SK-N-SH (cell line): ENCODE measurements around the gene FYN.

Experiments
- EZH2phosphoT487 ChIP-seq: fragments of 200-600 bp; sonication (generic); IDR thresholded peaks from 2 replicates; pipeline ENCODE4 v1.6.1; 2017; ENCODE audit warnings: low read depth, mixed run types, mild to moderate bottlenecking, antibody characterized with exemption, moderate library complexity, borderline replicate concordance
- JUND ChIP-seq: IDR thresholded peaks from 2 replicates; pipeline ENCODE4 v1.4.0; 2012
- MXI1 ChIP-seq: IDR thresholded peaks from 2 replicates; pipeline ENCODE4 v1.6.1; 2012; ENCODE audit warnings: mild to moderate bottlenecking, low read depth, low read length, improper control_type of control experiment
- POLR2AphosphoS5 ChIP-seq: IDR thresholded peaks from 2 replicates; pipeline ENCODE4 v1.6.1; 2012; ENCODE audit warnings: low read depth, low read length
- RCOR1 ChIP-seq: fragments of 150-350 bp; IDR thresholded peaks from 2 replicates; pipeline ENCODE4 v1.6.1; 2017; ENCODE audit warnings: antibody characterized with exemption, low read length
- SIN3A ChIP-seq: IDR thresholded peaks from 2 replicates; pipeline ENCODE4 v1.6.1; 2012; ENCODE audit warnings: low read depth, mild to moderate bottlenecking, low read length, moderate library complexity, borderline replicate concordance
- SMC3 ChIP-seq: IDR thresholded peaks from 2 replicates; pipeline ENCODE4 v1.6.1; 2012; ENCODE audit warnings: low read depth, low read length, improper control_type of control experiment
- TAF1 ChIP-seq: IDR thresholded peaks from 2 replicates; pipeline ENCODE4 v1.6.1; 2012; ENCODE audit warnings: low read depth, mild to moderate bottlenecking, low read length, moderate library complexity, borderline replicate concordance
- TEAD4 ChIP-seq: IDR thresholded peaks from 2 replicates; pipeline ENCODE4 v1.4.0; 2012; ENCODE audit warnings: mild to moderate bottlenecking, borderline replicate concordance; ENCODE audit not compliant: insufficient read depth
- YY1 ChIP-seq: IDR thresholded peaks from 2 replicates; pipeline ENCODE4 v1.4.0; 2012; ENCODE audit warnings: low read depth, mild to moderate bottlenecking
- TF ChIP-seq, protein P1 (sequence below): fragments of 200-600 bp; sonication (generic); IDR thresholded peaks from 2 replicates; pipeline ENCODE4 v1.6.1; 2017; ENCODE audit warnings: antibody characterized with exemption, mild to moderate bottlenecking, moderate library complexity
- TF ChIP-seq, protein P2 (sequence below): IDR thresholded peaks from 2 replicates; pipeline ENCODE4; 2012
- TF ChIP-seq, protein P3 (sequence below): IDR thresholded peaks from 2 replicates; pipeline ENCODE4 v1.4.0; 2012; ENCODE audit warnings: low read depth, borderline replicate concordance

- TF ChIP-seq TEAD4 = no peak
- TF ChIP-seq, protein P1, sequence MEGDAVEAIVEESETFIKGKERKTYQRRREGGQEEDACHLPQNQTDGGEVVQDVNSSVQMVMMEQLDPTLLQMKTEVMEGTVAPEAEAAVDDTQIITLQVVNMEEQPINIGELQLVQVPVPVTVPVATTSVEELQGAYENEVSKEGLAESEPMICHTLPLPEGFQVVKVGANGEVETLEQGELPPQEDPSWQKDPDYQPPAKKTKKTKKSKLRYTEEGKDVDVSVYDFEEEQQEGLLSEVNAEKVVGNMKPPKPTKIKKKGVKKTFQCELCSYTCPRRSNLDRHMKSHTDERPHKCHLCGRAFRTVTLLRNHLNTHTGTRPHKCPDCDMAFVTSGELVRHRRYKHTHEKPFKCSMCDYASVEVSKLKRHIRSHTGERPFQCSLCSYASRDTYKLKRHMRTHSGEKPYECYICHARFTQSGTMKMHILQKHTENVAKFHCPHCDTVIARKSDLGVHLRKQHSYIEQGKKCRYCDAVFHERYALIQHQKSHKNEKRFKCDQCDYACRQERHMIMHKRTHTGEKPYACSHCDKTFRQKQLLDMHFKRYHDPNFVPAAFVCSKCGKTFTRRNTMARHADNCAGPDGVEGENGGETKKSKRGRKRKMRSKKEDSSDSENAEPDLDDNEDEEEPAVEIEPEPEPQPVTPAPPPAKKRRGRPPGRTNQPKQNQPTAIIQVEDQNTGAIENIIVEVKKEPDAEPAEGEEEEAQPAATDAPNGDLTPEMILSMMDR = no peak
- no peak for TF ChIP-seq JUND
- no peak for TF ChIP-seq YY1
- no peak for TF ChIP-seq EZH2phosphoT487
- no peak for TF ChIP-seq RCOR1
- TF ChIP-seq, protein P2, sequence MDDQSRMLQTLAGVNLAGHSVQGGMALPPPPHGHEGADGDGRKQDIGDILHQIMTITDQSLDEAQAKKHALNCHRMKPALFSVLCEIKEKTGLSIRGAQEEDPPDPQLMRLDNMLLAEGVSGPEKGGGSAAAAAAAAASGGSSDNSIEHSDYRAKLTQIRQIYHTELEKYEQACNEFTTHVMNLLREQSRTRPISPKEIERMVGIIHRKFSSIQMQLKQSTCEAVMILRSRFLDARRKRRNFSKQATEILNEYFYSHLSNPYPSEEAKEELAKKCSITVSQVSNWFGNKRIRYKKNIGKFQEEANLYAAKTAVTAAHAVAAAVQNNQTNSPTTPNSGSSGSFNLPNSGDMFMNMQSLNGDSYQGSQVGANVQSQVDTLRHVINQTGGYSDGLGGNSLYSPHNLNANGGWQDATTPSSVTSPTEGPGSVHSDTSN = no peak
- TF ChIP-seq, protein P3, sequence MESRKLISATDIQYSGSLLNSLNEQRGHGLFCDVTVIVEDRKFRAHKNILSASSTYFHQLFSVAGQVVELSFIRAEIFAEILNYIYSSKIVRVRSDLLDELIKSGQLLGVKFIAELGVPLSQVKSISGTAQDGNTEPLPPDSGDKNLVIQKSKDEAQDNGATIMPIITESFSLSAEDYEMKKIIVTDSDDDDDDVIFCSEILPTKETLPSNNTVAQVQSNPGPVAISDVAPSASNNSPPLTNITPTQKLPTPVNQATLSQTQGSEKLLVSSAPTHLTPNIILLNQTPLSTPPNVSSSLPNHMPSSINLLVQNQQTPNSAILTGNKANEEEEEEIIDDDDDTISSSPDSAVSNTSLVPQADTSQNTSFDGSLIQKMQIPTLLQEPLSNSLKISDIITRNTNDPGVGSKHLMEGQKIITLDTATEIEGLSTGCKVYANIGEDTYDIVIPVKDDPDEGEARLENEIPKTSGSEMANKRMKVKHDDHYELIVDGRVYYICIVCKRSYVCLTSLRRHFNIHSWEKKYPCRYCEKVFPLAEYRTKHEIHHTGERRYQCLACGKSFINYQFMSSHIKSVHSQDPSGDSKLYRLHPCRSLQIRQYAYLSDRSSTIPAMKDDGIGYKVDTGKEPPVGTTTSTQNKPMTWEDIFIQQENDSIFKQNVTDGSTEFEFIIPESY = no peak
- TF ChIP-seq SMC3 = no peak
- no peak for TF ChIP-seq TAF1
- TF ChIP-seq MXI1 = no peak
- no peak for TF ChIP-seq POLR2AphosphoS5
- no peak for TF ChIP-seq SIN3A
Measured at GRCh38 chr6:111837007-111837406, 36.2 kb downstream of the FYN start.
